Smooth muscle cell (in vitro differentiated cells): ENCODE data around the gene NOL12. TPM values are rescaled to one million over a fixed set of nuclear protein-coding genes. Genes with fewer than 3 reads are reported as not detected.

Experiments
- DNase-seq: peaks from one replicate; lab custom pipeline; 2025; ENCODE audit not compliant: unreplicated experiment; lab: John Stamatoyannopoulos, UW
- H2AFZ ChIP-seq: fragments of 200-600 bp; sonication (generic); 2 replicates; pipeline ENCODE4 v1.6.0; 2016; ENCODE audit warnings: antibody characterized with exemption, low read depth, mild to moderate bottlenecking
- H3F3A ChIP-seq: fragments of 200-600 bp; sonication (generic); 2 replicates; pipeline ENCODE4 v1.6.0; 2017; ENCODE audit warnings: antibody characterized with exemption, low read depth
- H3K27ac ChIP-seq: fragments of 200-600 bp; sonication (generic); 2 replicates; pipeline ENCODE4 v1.5.1; 2016; ENCODE audit warnings: low read depth, mild to moderate bottlenecking
- H3K27me3 ChIP-seq: fragments of 200-600 bp; sonication (generic); 2 replicates; pipeline ENCODE4 v1.6.1; 2016; ENCODE audit warnings: low read depth, mild to moderate bottlenecking
- H3K36me3 ChIP-seq: fragments of 200-600 bp; sonication (generic); 2 replicates; pipeline ENCODE4 v1.5.1; 2016; ENCODE audit warnings: low read depth
- H3K4me1 ChIP-seq: fragments of 200-600 bp; sonication (generic); 2 replicates; pipeline ENCODE4 v1.5.1; 2016; ENCODE audit warnings: low read depth
- H3K4me2 ChIP-seq: fragments of 200-600 bp; sonication (generic); 2 replicates; pipeline ENCODE4 v1.6.0; 2016; ENCODE audit warnings: mild to moderate bottlenecking
- H3K4me3 ChIP-seq: fragments of 200-600 bp; sonication (generic); 2 replicates; pipeline ENCODE4 v1.5.1; 2016; ENCODE audit warnings: mild to moderate bottlenecking
- H3K79me2 ChIP-seq: fragments of 200-600 bp; sonication (generic); 2 replicates; pipeline ENCODE4 v1.6.0; 2016; ENCODE audit warnings: low read depth, mild to moderate bottlenecking
- H3K9ac ChIP-seq: fragments of 200-600 bp; sonication (generic); 2 replicates; pipeline ENCODE4 v1.6.0; 2016; ENCODE audit warnings: low read depth
- H3K9me3 ChIP-seq: fragments of 200-600 bp; sonication (generic); replicated peaks from 2 replicates; pipeline ENCODE4 v1.5.1; 2016; ENCODE audit warnings: low read depth
- H4K20me1 ChIP-seq: fragments of 200-600 bp; sonication (generic); 2 replicates; pipeline ENCODE4 v1.6.0; 2016; ENCODE audit warnings: low read depth
- CTCF ChIP-seq: fragments of 200-600 bp; sonication (generic); IDR thresholded peaks from 2 replicates; pipeline ENCODE4 v1.5.1; 2017; ENCODE audit warnings: borderline replicate concordance, mild to moderate bottlenecking, antibody characterized with exemption; ENCODE audit not compliant: insufficient read depth, poor library complexity, severe bottlenecking
- WGBS: methylation state at CpG from one replicate; pipeline ENCODE4 v1.1.7; 2016; ENCODE audit warnings: low lambda C conversion rate; 5-methylcytosine and 5-hydroxymethylcytosine counted together
- polyA plus RNA-seq: library from polyadenylated mRNA; unstranded; fragments of >200 nt; fragmentation: Nextera tagmentation; extraction: Ambion mirVana; gene quantifications from 2 replicates; pipeline ENCODE4 v1.2.1, GENCODE V29; 2016
- total RNA-seq: library from RNA; depleted of rRNA; stranded (reverse); fragments of >200 nt; gene quantifications from 2 replicates; pipeline ENCODE4 v1.2.3, GENCODE V29; 2014

NOL12 gene
- total RNA-seq, result 23.4 and 31.0 TPM in 2 replicates
- polyA plus RNA-seq, result 13.2 and 16.2 TPM in 2 replicates

DNA sequence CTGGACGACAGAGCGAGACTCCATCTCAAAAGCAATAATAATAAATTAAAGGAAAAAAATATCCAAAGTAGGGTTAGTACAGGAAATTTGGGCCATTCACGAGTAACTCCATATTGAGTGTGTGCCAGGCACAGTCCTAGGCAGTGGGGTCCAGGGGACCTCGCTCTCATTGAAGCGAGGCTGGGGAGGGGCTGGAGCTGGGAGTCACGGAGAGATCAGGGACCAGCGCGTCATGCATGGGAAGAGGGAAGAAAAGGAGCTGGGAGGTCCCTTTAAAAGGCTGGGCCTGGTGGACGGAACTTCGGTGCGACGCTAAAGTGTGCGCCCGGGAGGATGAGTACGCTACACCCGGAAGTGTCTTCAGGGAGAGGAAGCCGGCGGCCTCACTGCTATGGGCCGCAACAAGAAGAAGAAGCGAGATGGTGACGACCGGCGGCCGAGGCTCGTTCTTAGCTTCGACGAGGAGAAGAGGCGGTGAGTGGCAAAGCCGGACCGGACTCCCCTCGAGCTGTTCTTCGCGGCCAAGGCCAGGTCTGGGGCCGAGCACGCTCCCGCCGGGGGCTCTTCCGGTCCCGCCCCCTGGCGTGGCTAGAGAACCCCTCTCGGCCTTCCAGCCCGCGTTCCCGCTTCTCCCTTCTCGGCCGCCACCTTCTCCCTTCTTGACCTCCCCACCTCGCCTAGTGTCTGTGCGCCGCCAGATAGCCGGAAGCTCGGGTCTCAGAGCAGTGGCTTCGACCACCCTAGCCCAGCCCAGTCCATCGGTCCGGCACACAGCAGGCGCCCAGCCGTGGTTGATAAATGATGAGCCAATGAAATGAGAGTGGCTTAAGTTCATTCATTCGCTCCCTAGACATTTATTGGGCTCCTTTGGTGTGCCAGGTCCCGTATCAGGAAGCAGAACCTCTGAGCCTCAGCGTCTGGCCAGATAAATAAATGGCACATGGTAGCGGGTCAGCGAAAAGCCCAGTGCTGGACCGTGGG lies at the start of gene NOL12:
Gene NOL12, plus strand, starts transcription at position 342 of the 981 bp plus-strand sequence. Its CDS starts 50 bp downstream, at position 392.
- WGBS, result 6% methylated on average over 56 of the region's 62 CpGs
- DNase-seq, result peak; percentile 48
- H3K4me2 ChIP-seq, result peak within 1 kb of the TSS; percentile 100

DNA sequence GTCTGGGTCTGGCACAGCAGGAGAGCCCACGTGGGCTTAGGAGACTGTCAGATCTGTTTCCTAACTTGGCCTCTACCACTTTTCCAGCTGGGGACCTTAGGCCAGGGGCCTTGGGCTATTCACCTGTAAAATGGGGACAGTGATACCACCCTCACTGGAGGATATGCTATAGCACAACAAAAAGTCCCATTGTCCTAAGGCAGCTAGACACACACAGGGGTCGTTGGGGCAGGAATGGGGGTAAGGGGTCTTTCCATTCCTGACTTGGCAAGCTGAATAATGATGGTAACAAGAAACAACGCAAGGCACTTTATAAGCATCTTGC lies 49.2 kb upstream of the NOL12 start:
- no peaks in the 10 kb centered on the region for H3K27me3 ChIP-seq
- H2AFZ ChIP-seq, result no peak overlapping the region
- H3K9me3 ChIP-seq, result no peaks in the 10 kb centered on the region
- H3F3A ChIP-seq, result peaks cover 25% of the 10 kb centered on the region
- peaks cover 40% of the 10 kb centered on the region for H3K4me1 ChIP-seq
- TF ChIP-seq CTCF, result no peak
- no peak overlapping the region for H3K4me2 ChIP-seq
- no peak for DNase-seq
- H3K79me2 ChIP-seq, result peaks cover 13% of the 10 kb centered on the region
- WGBS, result 65% methylated on average over 3 of the region's 3 CpGs
- no peaks in the 10 kb centered on the region for H3K36me3 ChIP-seq
- no peaks in the 10 kb centered on the region for H4K20me1 ChIP-seq
- H3K27ac ChIP-seq, result peak overlapping the region; percentile 83
- H3K9ac ChIP-seq, result no peak overlapping the region
- H3K4me3 ChIP-seq, result no peak overlapping the region

More for the DNA sequence above, at the start of gene NOL12:
- peak within 1 kb of the TSS; percentile 98 for H3K4me3 ChIP-seq
- peaks cover 3% of the 10 kb centered on the region for H3K4me1 ChIP-seq
- no peaks in the 10 kb centered on the region for H3K36me3 ChIP-seq
- H3K27ac ChIP-seq, result peak within 1 kb of the TSS; percentile 88
- H3K9me3 ChIP-seq, result no peaks in the 10 kb centered on the region
- TF ChIP-seq CTCF, result no peak
- peaks cover 14% of the 10 kb centered on the region for H3K79me2 ChIP-seq
- peaks cover 1% of the 10 kb centered on the region for H4K20me1 ChIP-seq
- peaks cover 6% of the 10 kb centered on the region for H3F3A ChIP-seq
- H3K9ac ChIP-seq, result peak within 1 kb of the TSS; percentile 93
- H2AFZ ChIP-seq, result peak within 1 kb of the TSS; percentile 98
- no peaks in the 10 kb centered on the region for H3K27me3 ChIP-seq

- peaks cover 34% of the 10 kb centered on the region for H3K4me1 ChIP-seq
- H3K9ac ChIP-seq, result no peak overlapping the region
- WGBS, result 82% methylated on average over 11 of the region's 11 CpGs
- no peak for DNase-seq
- H3K9me3 ChIP-seq, result no peaks in the 10 kb centered on the region
- H3K4me2 ChIP-seq, result peak overlapping the region; percentile 94
- H3K36me3 ChIP-seq, result no peaks in the 10 kb centered on the region
- no peak for TF ChIP-seq CTCF
- peaks cover 2% of the 10 kb centered on the region for H4K20me1 ChIP-seq
- H3K27me3 ChIP-seq, result no peaks in the 10 kb centered on the region
- peak overlapping the region; percentile 82 for H3K4me3 ChIP-seq
- no peak overlapping the region for H2AFZ ChIP-seq
- H3F3A ChIP-seq, result peaks cover 25% of the 10 kb centered on the region
- peak overlapping the region; percentile 34 for H3K27ac ChIP-seq
- peaks cover 13% of the 10 kb centered on the region for H3K79me2 ChIP-seq
Measured at GRCh38 chr22:37638391-37639069, 47.6 kb upstream of the NOL12 start.
